PC-9 (cell line): ENCODE measurements around the gene HRH4. TPM values are rescaled to one million over a fixed set of nuclear protein-coding genes. Genes with fewer than 3 reads are reported as not detected.

Experiments
- BruUV-seq: library from RNA; stranded (reverse); fragments of 400-500 nt; replicated peaks from 2 replicates; lab custom pipeline; 2021; lab: Mats Ljungman, UMichigan
- CTCF ChIA-PET: fragments of 300-600 bp; sonication (Branson Sonifier 250); formaldehyde crosslinking; loops from one replicate; lab custom pipeline; 2022; ENCODE audit warnings: antibody characterized with exemption; lab: Charles Lee
- POLR2A ChIA-PET: fragments of 300-600 bp; sonication (Branson Sonifier 250); formaldehyde crosslinking; loops from one replicate; lab custom pipeline; 2022; ENCODE audit warnings: antibody characterized with exemption; ENCODE audit not compliant: unreplicated experiment; lab: Charles Lee
- DNase-seq, 2 experiments: peaks; one replicate each; pipeline versions ENCODE4 v3.0.0 to v3.0.0-alpha.2; 2015 to 2022; ENCODE audit warnings: mixed read lengths in 1 of 2
- H2AFZ ChIP-seq: fragments of 200-600 bp; sonication (generic); 2 replicates; pipeline ENCODE4 v1.8.1; 2017; ENCODE audit warnings: antibody characterized with exemption
- H3F3A ChIP-seq: fragments of 200-600 bp; sonication (generic); 2 replicates; pipeline ENCODE4 v1.8.1; 2017; ENCODE audit warnings: antibody characterized with exemption, mild to moderate bottlenecking, low read depth; ENCODE audit not compliant: insufficient read depth
- H3K27ac ChIP-seq: fragments of 200-600 bp; sonication (generic); 2 replicates; pipeline ENCODE4 v1.6.1; 2016; ENCODE audit warnings: mixed run types
- H3K27me3 ChIP-seq: fragments of 200-600 bp; sonication (generic); 2 replicates; pipeline ENCODE4 v1.6.1; 2016; ENCODE audit warnings: low read depth, mixed run types; ENCODE audit not compliant: insufficient read depth
- H3K36me3 ChIP-seq: fragments of 200-600 bp; sonication (generic); 2 replicates; pipeline ENCODE4 v1.6.1; 2016; ENCODE audit warnings: low read depth, mixed run types
- H3K4me1 ChIP-seq: fragments of 200-600 bp; sonication (generic); replicated peaks from 2 replicates; pipeline ENCODE4 v1.6.1; 2016; ENCODE audit warnings: mixed run types; ENCODE audit not compliant: insufficient read depth
- H3K4me2 ChIP-seq: fragments of 200-600 bp; sonication (generic); 2 replicates; pipeline ENCODE4 v1.6.1; 2017; ENCODE audit warnings: mixed run types
- H3K4me3 ChIP-seq: fragments of 200-600 bp; sonication (generic); 2 replicates; pipeline ENCODE4 v1.6.1; 2016; ENCODE audit warnings: mixed run types
- H3K79me2 ChIP-seq: fragments of 200-600 bp; sonication (generic); 2 replicates; pipeline ENCODE4 v1.6.1; 2017; ENCODE audit warnings: low read depth, mixed run types
- H3K9me2 ChIP-seq: fragments of 200-600 bp; sonication (generic); 2 replicates; pipeline ENCODE4 v1.8.1; 2017; ENCODE audit warnings: mild to moderate bottlenecking; ENCODE audit not compliant: insufficient read depth
- H3K9me3 ChIP-seq: fragments of 200-600 bp; sonication (generic); 2 replicates; pipeline ENCODE4 v1.8.1; 2016; ENCODE audit warnings: low read depth; ENCODE audit not compliant: insufficient read depth
- H4K20me1 ChIP-seq: fragments of 200-600 bp; sonication (generic); 2 replicates; pipeline ENCODE4 v1.8.1; 2017; ENCODE audit not compliant: insufficient read depth
- EZH2 ChIP-seq: fragments of 200-600 bp; sonication (generic); IDR thresholded peaks from 2 replicates; pipeline ENCODE4 v1.8.0; 2017; ENCODE audit warnings: antibody characterized with exemption, low read depth
- intact Hi-C: fragments of 100-400 bp; cut with micrococcal nuclease; formaldehyde crosslinking; loops from one replicate; pipeline ENCODE4 v1.10.0; 2022; ENCODE audit not compliant: unreplicated experiment
- total RNA-seq: library from RNA; stranded (reverse); gene quantifications from 2 replicates; pipeline ENCODE4 v1.2.3, GENCODE V29; 2021
- TF ChIP-seq, protein P1 (sequence below): fragments of 200-600 bp; sonication (generic); conservative IDR thresholded peaks from 2 replicates; pipeline ENCODE4 v1.6.1; 2017; ENCODE audit warnings: mixed run types, antibody characterized with exemption, mild to moderate bottlenecking, moderate library complexity

HRH4 gene
- total RNA-seq, 1 experiment from 2014 or later: not detected

- Histone ChIP-seq H3F3A (no peaks in the 10 kb centered on the region), H3K4me1 (no peaks in the 10 kb centered on the region), H4K20me1 (no peaks in the 10 kb centered on the region), H3K27ac (no peak overlapping the region), H2AFZ (no peak overlapping the region), H3K79me2 (no peaks in the 10 kb centered on the region), H3K27me3 (no peaks in the 10 kb centered on the region), H3K9me2 (no peaks in the 10 kb centered on the region), H3K36me3 (no peaks in the 10 kb centered on the region), H3K4me3 (no peak overlapping the region), H3K9me3 (no peaks in the 10 kb centered on the region), H3K4me2 (no peak overlapping the region)
- no TSS peak for BruUV-seq
- CTCF ChIA-PET: no interaction called here
- TF ChIP-seq, protein P1, sequence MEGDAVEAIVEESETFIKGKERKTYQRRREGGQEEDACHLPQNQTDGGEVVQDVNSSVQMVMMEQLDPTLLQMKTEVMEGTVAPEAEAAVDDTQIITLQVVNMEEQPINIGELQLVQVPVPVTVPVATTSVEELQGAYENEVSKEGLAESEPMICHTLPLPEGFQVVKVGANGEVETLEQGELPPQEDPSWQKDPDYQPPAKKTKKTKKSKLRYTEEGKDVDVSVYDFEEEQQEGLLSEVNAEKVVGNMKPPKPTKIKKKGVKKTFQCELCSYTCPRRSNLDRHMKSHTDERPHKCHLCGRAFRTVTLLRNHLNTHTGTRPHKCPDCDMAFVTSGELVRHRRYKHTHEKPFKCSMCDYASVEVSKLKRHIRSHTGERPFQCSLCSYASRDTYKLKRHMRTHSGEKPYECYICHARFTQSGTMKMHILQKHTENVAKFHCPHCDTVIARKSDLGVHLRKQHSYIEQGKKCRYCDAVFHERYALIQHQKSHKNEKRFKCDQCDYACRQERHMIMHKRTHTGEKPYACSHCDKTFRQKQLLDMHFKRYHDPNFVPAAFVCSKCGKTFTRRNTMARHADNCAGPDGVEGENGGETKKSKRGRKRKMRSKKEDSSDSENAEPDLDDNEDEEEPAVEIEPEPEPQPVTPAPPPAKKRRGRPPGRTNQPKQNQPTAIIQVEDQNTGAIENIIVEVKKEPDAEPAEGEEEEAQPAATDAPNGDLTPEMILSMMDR: no peak
- TF ChIP-seq EZH2: no peak
- intact Hi-C loops: no loop called here
- POLR2A ChIA-PET: no interaction called here
- DNase-seq: no peak
Observed at GRCh38 chr18:24490539-24490938, 30.1 kb downstream of the HRH4 start.

DNA sequence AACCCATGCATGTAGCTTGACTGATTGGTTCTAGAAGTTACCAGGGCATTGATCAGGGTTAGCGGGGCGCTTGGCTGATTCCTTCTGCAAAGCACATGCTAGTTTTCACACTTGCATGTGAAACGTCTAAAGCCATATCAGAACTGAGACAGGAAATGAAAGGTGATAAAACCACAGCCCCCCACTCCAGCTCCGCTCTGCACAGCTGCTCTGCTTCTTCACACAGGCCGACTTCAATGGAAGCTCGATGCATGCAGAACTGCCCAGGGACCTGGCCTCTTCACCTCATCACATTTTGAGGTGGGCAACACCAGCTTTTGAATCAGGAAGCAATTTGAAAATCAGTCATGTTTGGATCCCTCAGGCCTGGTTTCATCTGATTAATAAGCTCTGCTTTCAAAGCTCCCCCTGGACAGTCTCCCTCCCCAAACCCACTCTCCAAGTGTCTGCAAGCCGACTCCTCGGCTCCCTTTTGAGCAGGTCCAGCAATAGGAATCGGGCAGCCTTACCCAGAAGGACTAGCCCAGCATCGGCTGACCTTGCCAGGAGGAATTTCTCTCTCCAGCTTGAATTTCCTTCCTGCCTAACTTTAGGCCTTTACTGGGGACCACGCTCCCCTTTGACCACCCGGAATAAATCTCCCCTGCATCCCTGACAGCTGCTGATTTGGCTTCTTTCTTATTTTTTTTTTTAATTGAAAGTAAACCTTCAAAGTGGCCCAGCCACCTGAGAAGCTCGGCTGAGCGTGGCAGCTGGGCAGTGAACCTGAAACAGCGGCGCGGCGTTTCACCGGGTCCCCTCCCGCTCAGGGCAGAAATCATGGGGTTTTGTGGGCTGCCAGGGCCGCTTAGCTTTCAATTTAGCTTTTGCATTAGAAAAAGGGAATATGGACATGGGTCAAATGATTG, 31.7 kb downstream of the HRH4 start:
- BruUV-seq: no TSS peak
- Histone ChIP-seq H3K9me2 (no peaks in the 10 kb centered on the region), H3K9me3 (no peaks in the 10 kb centered on the region), H3K4me2 (no peak overlapping the region), H3K27ac (no peak overlapping the region), H2AFZ (no peak overlapping the region), H4K20me1 (no peaks in the 10 kb centered on the region), H3K36me3 (no peaks in the 10 kb centered on the region), H3K4me3 (no peak overlapping the region), H3K4me1 (no peaks in the 10 kb centered on the region), H3K79me2 (no peaks in the 10 kb centered on the region), H3F3A (no peaks in the 10 kb centered on the region), H3K27me3 (no peaks in the 10 kb centered on the region)
- no peak for DNase-seq
- TF ChIP-seq EZH2: no peak
- TF ChIP-seq, protein P1: no peak
- intact Hi-C loops: no loop called here
- ChIA-PET POLR2A (interaction anchor here (0.5 to 0.6 kb wide), 2 partner anchors 373 to 1285 kb away, joined by 4 to 10 read pairs; no protein-coding TSS in a partner anchor), CTCF (no interaction called here)

DNA sequence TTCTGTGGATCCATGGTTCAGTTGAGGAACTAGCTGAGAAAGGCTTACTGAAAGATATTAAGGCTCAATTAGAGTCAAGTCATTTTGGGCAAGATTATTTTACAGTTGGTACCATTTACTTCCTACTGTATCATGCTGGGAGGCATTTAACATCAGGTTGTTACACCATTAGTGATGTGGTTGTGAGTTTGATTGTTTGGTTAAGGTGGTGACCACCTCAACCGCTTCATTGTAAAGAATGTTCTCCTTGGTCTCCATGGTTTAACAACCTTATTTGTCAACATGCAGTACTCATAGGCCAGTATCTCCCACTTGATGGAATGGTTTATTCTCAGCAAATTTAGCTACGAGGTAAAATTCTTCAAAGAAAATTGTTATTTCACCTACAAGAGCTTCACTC, 34.1 kb downstream of the HRH4 start:
- no TSS peak for BruUV-seq
- no peak overlapping the region for H3K4me2 ChIP-seq
- no peaks in the 10 kb centered on the region for H3K79me2 ChIP-seq
- H3K4me1 ChIP-seq: no peaks in the 10 kb centered on the region
- H3K27ac ChIP-seq: no peak overlapping the region
- no peaks in the 10 kb centered on the region for H3K9me2 ChIP-seq
- DNase-seq: no peak
- no peaks in the 10 kb centered on the region for H3K27me3 ChIP-seq
- TF ChIP-seq EZH2: no peak
- TF ChIP-seq, protein P1: no peak
- intact Hi-C loops: no loop called here
- no peaks in the 10 kb centered on the region for H3K9me3 ChIP-seq
- ChIA-PET CTCF (no interaction called here), POLR2A (no interaction called here)
- H3F3A ChIP-seq: no peaks in the 10 kb centered on the region
- H3K4me3 ChIP-seq: no peak overlapping the region
- H2AFZ ChIP-seq: no peak overlapping the region
- no peaks in the 10 kb centered on the region for H4K20me1 ChIP-seq
- no peaks in the 10 kb centered on the region for H3K36me3 ChIP-seq
